Measurements from ENCODE around the gene CEACAM6. TPM values are rescaled to one million over a fixed set of nuclear protein-coding genes. Genes with fewer than 3 reads are reported as not detected.

Gene CEACAM6
- total and polyA plus RNA-seq, 11 donors = 0.08 to 0.53 (median 0.12) TPM; not detected in 8

- H3K36me3 ChIP-seq = no peaks in the 10 kb centered on the region
- H3K9me3 ChIP-seq = no peaks in the 10 kb centered on the region
- WGBS, 4 donors = 72 to 85% (median 77%) methylated on average over 4 of the region's 4 CpGs
- no peak overlapping the region for H3K27ac ChIP-seq
- ATAC-seq (no peak), DNase-seq (no peak)
- TF ChIP-seq CTCF (IDR thresholded peaks at IDR 0.05) (no peak), POLR2A (IDR thresholded peaks at IDR 0.05) (no peak)
- no peak overlapping the region for H3K4me3 ChIP-seq
- no peaks in the 10 kb centered on the region for H3K4me1 ChIP-seq
- peaks cover 0 to 44% (median 15%) of the 10 kb centered on the region in 9 donors for H3K27me3 ChIP-seq
- intact Hi-C loops (cut with DNase I) = no loop called here
Measured at GRCh38 chr19:41734156-41734555, 21.2 kb upstream of the CEACAM6 start.

GRCh38 chr19:41734585-41734984 is 20.7 kb upstream of the CEACAM6 start:
- ATAC-seq (no peak), DNase-seq (no peak)
- H3K4me1 ChIP-seq = no peaks in the 10 kb centered on the region
- no peak overlapping the region for H3K27ac ChIP-seq
- 55 to 73% (median 71%) methylated on average over 3 of the region's 3 CpGs for WGBS, 4 donors
- intact Hi-C loops (cut with DNase I) = no loop called here
- H3K36me3 ChIP-seq = no peaks in the 10 kb centered on the region
- no peak overlapping the region for H3K4me3 ChIP-seq
- TF ChIP-seq POLR2A (IDR thresholded peaks at IDR 0.05) (no peak), CTCF (IDR thresholded peaks at IDR 0.05) (no peak)
- H3K9me3 ChIP-seq = no peaks in the 10 kb centered on the region
- H3K27me3 ChIP-seq = peaks cover 0 to 44% (median 18%) of the 10 kb centered on the region in 9 donors

- no peak for DNase-seq
- ATAC-seq = no peak
- Histone ChIP-seq H3K9me3 (no peaks in the 10 kb centered on the region), H3K36me3 (no peaks in the 10 kb centered on the region), H3K4me3 (no peak overlapping the region), H3K4me1 (no peaks in the 10 kb centered on the region), H3K27ac (no peak overlapping the region), H3K27me3 (peaks cover 0 to 44% (median 17%) of the 10 kb centered on the region in 9 donors)
- intact Hi-C loops (cut with DNase I) = no loop called here
- TF ChIP-seq CTCF (IDR thresholded peaks at IDR 0.05) = no peak
- no peak for TF ChIP-seq POLR2A (IDR thresholded peaks at IDR 0.05)
- WGBS, 4 donors = 68 to 77% (median 73%) methylated on average over 5 of the region's 5 CpGs
Measured at GRCh38 chr19:41735071-41735600, 20.2 kb upstream of the CEACAM6 start.

- H3K27me3 ChIP-seq = peaks cover 0 to 47% (median 12%) of the 10 kb centered on the region in 9 donors
- WGBS, 4 donors = 48 to 57% (median 50%) methylated on average over 3 of the region's 3 CpGs
- H3K4me1 ChIP-seq = no peaks in the 10 kb centered on the region
- no peak for DNase-seq
- H3K4me3 ChIP-seq = no peak overlapping the region
- H3K27ac ChIP-seq = no peak overlapping the region
- TF ChIP-seq CTCF (IDR thresholded peaks at IDR 0.05) = no peak
- TF ChIP-seq POLR2A (IDR thresholded peaks at IDR 0.05) = no peak
- intact Hi-C loops (cut with DNase I) = no loop called here
- no peaks in the 10 kb centered on the region for H3K9me3 ChIP-seq
- ATAC-seq = no peak
- no peaks in the 10 kb centered on the region for H3K36me3 ChIP-seq
Measured at GRCh38 chr19:41739361-41739760, 16.0 kb upstream of the CEACAM6 start.

Measured in heart left ventricle (tissue), 16 donors.